ENCODE results near the gene CACTIN.

The CACTIN gene

GRCh38 chr19:3607303-3608078, 19.1 kb downstream of the CACTIN start:
- no peak for TF ChIP-seq CTCF (conservative IDR thresholded peaks at IDR 0.05)
- peak overlapping the region; percentile 47; the same call in 1 of the 2 replicates for H3K27ac ChIP-seq

- TF ChIP-seq CTCF (conservative IDR thresholded peaks at IDR 0.05): no peak
- H3K27ac ChIP-seq: peak within 1 kb of the TSS; percentile 47; the same call in 1 of the 2 replicates
These were observed 19.8 kb downstream of the CACTIN start, which contains the start of gene TBXA2R for GRCh38 chr19:3606690-3607289. TSS of gene TBXA2R (minus strand) at chr19:3606875. CDS start at chr19:3600634, 6,241 bp downstream.

- peak overlapping the region; percentile 47; the same call in 1 of the 2 replicates for H3K27ac ChIP-seq
- TF ChIP-seq CTCF (conservative IDR thresholded peaks at IDR 0.05): no peak
These were observed 20.4 kb downstream of the CACTIN start for GRCh38 chr19:3606174-3606689.

- H3K27ac ChIP-seq: peak overlapping the region; percentile 47; the same call in 1 of the 2 replicates
- no peak for TF ChIP-seq CTCF (conservative IDR thresholded peaks at IDR 0.05)
These were observed 20.8 kb downstream of the CACTIN start for GRCh38 chr19:3605770-3606169.

GRCh38 chr19:3605361-3605760, 21.2 kb downstream of the CACTIN start:
- no peak for TF ChIP-seq CTCF (conservative IDR thresholded peaks at IDR 0.05)
- no peak overlapping the region for H3K27ac ChIP-seq

GRCh38 chr19:3604987-3605343, 21.6 kb downstream of the CACTIN start:
- TF ChIP-seq CTCF (conservative IDR thresholded peaks at IDR 0.05): no peak

GRCh38 chr19:3604227-3604986, 22.2 kb downstream of the CACTIN start:
- no peak overlapping the region for H3K27ac ChIP-seq
- no peak for TF ChIP-seq CTCF (conservative IDR thresholded peaks at IDR 0.05)

More at GRCh38 chr19:3604987-3605343, 21.6 kb downstream of the CACTIN start:
- H3K27ac ChIP-seq: no peak overlapping the region
